Cardiac muscle cell (in vitro differentiated cells and primary cell): Measurements from ENCODE around the gene KCNE3. TPM values are rescaled to one million over a fixed set of nuclear protein-coding genes. Genes with fewer than 3 reads are reported as not detected.
A peak's percentile ranks its signal among the peaks of the same experiment; 100 is the strongest.

Experiments used
- DNase-seq, 2 donors: peaks; one replicate each; pipeline versions ENCODE4 v3.0.0 to v3.0.0-alpha.2; 2010 to 2017; ENCODE audit warnings: low read depth in 1 of 2, low spot score in 1 of 2
- H3K27ac ChIP-seq: fragments of 200-600 bp; sonication (generic); 2 replicates; pipeline ENCODE4 v1.5.1; 2016
- H3K27me3 ChIP-seq: fragments of 200-600 bp; sonication (generic); 2 replicates; pipeline ENCODE4 v1.6.0; 2016; ENCODE audit warnings: control low read depth
- H3K36me3 ChIP-seq: fragments of 200-600 bp; sonication (generic); 2 replicates; pipeline ENCODE4 v1.5.1; 2016; ENCODE audit warnings: control low read depth
- H3K4me1 ChIP-seq: fragments of 200-600 bp; sonication (generic); 2 replicates; pipeline ENCODE4 v1.8.1; 2017; ENCODE audit warnings: low read depth, mild to moderate bottlenecking, mixed run types
- H3K4me3 ChIP-seq: fragments of 200-600 bp; sonication (generic); 2 replicates; pipeline ENCODE4 v1.5.1; 2016; ENCODE audit warnings: mild to moderate bottlenecking
- H3K9me3 ChIP-seq: fragments of 200-600 bp; sonication (generic); 2 replicates; pipeline ENCODE4 v1.5.1; 2017; ENCODE audit warnings: low read depth, mild to moderate bottlenecking, control low read depth
- polyA plus RNA-seq: library from polyadenylated mRNA; unstranded; fragments of >200 nt; fragmentation: Nextera tagmentation; extraction: Ambion mirVana; gene quantifications from 2 replicates; pipeline ENCODE4 v1.2.1, GENCODE V29; 2016
- total RNA-seq: library from RNA; depleted of rRNA; stranded (reverse); fragments of >200 nt; gene quantifications from 2 replicates; pipeline ENCODE4 v1.2.3, GENCODE V29; 2016
- TF ChIP-seq, protein P1 (sequence below): IDR thresholded peaks from 2 replicates; pipeline ENCODE4 v1.5.1; 2012; ENCODE audit warnings: low read depth, mild to moderate bottlenecking, low read length

The KCNE3 gene
- total and polyA plus RNA-seq, 2 experiments from 2014 or later, result 0.33 to 1.4 TPM

DNA sequence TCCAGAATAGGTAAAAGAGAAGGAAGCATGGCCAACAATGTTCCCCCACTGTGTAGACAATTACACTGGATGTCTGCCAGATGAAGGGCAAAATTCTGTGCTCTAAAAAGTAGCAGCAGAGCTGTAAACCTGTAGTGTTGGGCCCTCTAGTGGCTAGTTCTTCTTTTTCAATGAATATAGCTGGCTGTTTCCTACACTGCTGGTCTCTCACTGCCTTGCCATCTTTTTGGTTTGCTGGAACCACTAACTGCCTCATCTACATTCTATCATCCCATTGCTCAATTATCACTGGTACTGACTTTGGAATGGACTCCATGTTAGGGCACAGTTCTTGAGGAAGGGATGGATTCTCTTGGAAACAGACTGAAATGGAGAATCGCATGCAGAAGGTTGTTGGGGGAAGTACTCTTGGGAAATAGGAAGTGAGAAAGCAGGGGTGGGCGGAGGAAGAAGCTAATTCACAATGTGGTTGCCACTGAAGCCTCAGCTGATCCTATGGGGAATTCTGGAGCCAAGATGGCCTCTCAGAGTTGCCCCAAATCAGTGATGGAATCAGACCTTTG, 17.9 kb downstream of the KCNE3 start:
- Histone ChIP-seq H3K27ac (no peak overlapping the region), H3K36me3 (no peaks in the 10 kb centered on the region), H3K4me3 (no peak overlapping the region), H3K9me3 (no peaks in the 10 kb centered on the region), H3K4me1 (peaks cover under 1% of the 10 kb centered on the region), H3K27me3 (no peaks in the 10 kb centered on the region)
- TF ChIP-seq, protein P1, sequence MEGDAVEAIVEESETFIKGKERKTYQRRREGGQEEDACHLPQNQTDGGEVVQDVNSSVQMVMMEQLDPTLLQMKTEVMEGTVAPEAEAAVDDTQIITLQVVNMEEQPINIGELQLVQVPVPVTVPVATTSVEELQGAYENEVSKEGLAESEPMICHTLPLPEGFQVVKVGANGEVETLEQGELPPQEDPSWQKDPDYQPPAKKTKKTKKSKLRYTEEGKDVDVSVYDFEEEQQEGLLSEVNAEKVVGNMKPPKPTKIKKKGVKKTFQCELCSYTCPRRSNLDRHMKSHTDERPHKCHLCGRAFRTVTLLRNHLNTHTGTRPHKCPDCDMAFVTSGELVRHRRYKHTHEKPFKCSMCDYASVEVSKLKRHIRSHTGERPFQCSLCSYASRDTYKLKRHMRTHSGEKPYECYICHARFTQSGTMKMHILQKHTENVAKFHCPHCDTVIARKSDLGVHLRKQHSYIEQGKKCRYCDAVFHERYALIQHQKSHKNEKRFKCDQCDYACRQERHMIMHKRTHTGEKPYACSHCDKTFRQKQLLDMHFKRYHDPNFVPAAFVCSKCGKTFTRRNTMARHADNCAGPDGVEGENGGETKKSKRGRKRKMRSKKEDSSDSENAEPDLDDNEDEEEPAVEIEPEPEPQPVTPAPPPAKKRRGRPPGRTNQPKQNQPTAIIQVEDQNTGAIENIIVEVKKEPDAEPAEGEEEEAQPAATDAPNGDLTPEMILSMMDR, result peak; percentile 67
- peak; percentile 89 to 90 for DNase-seq

DNA sequence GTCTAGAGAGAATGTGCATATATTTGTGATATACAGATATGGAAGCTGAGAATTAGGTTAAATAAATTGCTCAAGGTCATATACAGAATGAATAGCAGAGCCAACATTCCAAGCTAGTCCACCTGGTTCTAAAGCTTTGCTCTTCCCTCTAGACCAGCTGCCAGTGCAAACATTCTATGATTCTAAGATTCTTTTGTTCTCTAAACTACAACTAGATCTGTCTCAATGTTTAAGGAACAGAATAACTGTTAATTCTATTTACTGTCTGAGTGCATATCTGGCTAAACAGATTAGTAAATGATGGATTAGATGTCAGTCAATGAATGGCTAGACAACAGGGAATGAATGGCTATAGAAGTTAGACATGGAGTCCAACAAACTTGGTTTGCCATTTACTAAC, 19.6 kb downstream of the KCNE3 start:
- TF ChIP-seq, protein P1, result no peak
- Histone ChIP-seq H3K9me3 (no peaks in the 10 kb centered on the region), H3K4me3 (no peak overlapping the region)

DNA sequence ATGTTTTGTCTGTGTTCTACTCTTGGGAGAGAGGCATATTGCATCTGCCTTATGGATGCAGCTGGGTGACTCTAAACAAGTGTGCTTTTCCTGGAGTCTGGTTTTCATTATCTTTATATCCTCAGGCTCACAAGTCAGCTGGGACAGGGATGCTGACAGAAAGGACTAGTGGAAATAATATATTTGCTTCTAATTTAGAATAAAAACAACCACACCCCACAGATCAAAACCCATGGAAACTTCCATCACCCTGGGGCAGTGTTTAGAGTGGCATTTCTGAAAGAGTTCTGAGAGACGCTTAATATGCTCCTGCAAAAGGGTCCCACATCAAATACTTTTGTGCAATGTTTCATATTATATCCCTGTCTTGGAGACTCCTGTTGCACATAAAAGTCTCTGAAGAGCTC, 20.8 kb downstream of the KCNE3 start:
- no peaks in the 10 kb centered on the region for H3K9me3 ChIP-seq
- TF ChIP-seq, protein P1, result no peak
- no peaks in the 10 kb centered on the region for H3K27me3 ChIP-seq
- H3K4me3 ChIP-seq, result no peak overlapping the region
- H3K4me1 ChIP-seq, result peaks cover 24% of the 10 kb centered on the region
- H3K36me3 ChIP-seq, result no peaks in the 10 kb centered on the region
- H3K27ac ChIP-seq, result no peak overlapping the region
- DNase-seq, result no peak

More for the DNA sequence above, 19.6 kb downstream of the KCNE3 start:
- Histone ChIP-seq H3K4me1 (peaks cover 18% of the 10 kb centered on the region), H3K36me3 (no peaks in the 10 kb centered on the region), H3K27me3 (no peaks in the 10 kb centered on the region), H3K27ac (no peak overlapping the region)
- no peak for DNase-seq

DNA sequence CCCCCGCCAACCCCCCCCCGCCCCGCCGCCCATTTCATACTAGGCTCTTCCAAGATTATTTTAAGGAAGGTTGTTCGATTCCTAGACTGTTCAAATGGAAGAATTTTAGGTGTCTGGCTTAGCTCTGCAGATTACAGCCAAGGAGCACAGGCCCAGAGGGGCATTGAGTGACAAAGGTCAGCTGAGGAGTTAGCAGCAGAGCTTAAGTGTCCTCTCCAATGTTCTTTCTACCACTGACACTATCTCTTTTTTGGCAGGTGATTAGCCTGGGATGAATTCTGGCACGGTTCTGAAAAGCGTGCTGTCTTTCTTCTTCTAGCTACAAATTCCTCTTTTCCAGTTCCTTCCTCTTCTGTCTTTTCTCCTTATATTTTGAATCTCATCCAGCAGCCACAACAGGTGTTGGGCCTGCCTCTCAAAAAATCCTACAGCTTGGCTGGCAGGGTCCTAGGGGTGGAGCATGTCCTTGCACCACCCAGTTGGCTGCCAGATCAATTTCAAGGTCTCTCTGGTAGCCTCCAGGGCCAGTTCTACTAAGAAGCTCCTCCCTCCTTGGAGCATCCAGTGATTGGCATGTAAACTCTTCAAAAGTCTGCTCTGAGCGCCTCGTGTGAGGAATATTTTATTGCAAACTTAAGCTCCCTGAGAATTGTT, 23.0 kb downstream of the KCNE3 start:
- DNase-seq, result peak in 1 of 2 donors; percentile 9
- peaks cover 24% of the 10 kb centered on the region for H3K4me1 ChIP-seq
- no peaks in the 10 kb centered on the region for H3K36me3 ChIP-seq
- TF ChIP-seq, protein P1, result no peak
- H3K27ac ChIP-seq, result peak overlapping the region; percentile 80
- H3K9me3 ChIP-seq, result no peaks in the 10 kb centered on the region
- no peak overlapping the region for H3K4me3 ChIP-seq
- H3K27me3 ChIP-seq, result no peaks in the 10 kb centered on the region

- DNase-seq, result peak; percentile 21 to 27
- H3K27me3 ChIP-seq, result no peaks in the 10 kb centered on the region
- peaks cover 24% of the 10 kb centered on the region for H3K4me1 ChIP-seq
- TF ChIP-seq, protein P1, result no peak
- no peaks in the 10 kb centered on the region for H3K36me3 ChIP-seq
- H3K27ac ChIP-seq, result peak overlapping the region; percentile 80
- no peak overlapping the region for H3K4me3 ChIP-seq
- no peaks in the 10 kb centered on the region for H3K9me3 ChIP-seq
Observed at GRCh38 chr11:74443071-74443864, 24.1 kb downstream of the KCNE3 start.
